GM21528 (cell line): ENCODE results near the gene TRMT6.

ENCODE experiments used
- ATAC-seq: cut with Tn5 transposase; IDR thresholded peaks from one replicate; pipeline ENCODE4 v1.9.1; 2021; ENCODE audit warnings: mild to moderate bottlenecking, moderate library complexity; ENCODE audit not compliant: unreplicated experiment, low FRiP score

The TRMT6 gene

DNA sequence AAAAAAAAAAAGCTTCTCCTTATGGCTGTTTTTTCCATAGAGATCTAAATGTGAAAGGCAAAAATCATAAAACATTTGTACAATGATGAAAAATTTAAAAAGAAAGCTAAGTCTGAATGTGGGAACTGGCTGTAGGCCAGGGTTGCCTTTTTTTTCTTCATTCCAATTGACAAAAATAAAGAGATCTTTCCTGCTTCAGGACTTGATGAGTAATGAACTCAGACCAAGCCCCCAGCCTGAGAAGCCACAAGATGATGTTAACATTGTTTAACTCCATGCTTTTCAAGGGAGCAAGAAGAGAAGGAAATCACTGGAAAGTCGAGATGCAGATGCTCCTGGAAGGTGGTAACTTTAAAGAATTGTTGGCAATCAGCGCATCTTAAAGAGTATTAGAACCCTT, 41.4 kb downstream of the TRMT6 start:
- no peak for ATAC-seq

- no peak for ATAC-seq
Observed at GRCh38 chr20:5900908-5901307, 49.4 kb downstream of the TRMT6 start.

DNA sequence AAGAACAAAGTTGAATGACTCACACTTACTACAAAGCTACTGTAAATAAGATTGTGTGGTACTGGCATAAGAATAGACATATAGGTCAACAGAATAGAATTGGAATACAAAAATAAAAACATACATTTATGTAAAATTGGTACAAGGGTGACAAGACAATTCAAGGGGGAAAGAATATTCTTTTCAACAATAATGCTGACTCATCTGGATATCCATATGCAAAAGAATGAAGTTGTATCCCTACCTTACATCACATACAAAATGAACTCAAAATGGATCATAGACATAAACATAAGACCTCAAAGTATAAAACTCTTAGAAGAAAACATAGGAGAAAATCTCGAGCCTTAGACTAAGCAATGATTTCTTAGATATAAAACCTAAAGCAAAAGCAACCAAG, 50.9 kb downstream of the TRMT6 start:
- ATAC-seq: no peak

- ATAC-seq: no peak
Observed at GRCh38 chr20:5895626-5896025, 54.7 kb downstream of the TRMT6 start.

DNA sequence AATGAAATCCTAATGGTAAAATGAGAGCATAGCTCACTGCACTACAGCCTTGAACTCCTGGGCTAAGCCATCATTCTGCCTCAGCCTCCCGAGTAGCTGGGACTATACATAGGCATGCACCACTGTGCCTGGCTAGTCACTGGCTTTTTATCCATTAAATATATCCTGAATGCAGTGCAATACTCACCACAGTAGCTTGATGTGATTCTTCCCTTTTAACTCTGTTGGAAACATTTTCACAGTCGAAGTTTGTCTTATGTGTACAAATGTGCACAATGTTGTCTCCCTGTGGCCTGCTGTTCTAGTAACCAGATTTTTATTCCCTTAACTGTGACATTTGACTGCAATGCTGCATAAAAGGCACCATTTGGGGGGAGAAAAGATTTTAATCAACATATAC, 56.7 kb downstream of the TRMT6 start:
- no peak for ATAC-seq

GRCh38 chr20:5893052-5893451, 57.3 kb downstream of the TRMT6 start:
- ATAC-seq: no peak

DNA sequence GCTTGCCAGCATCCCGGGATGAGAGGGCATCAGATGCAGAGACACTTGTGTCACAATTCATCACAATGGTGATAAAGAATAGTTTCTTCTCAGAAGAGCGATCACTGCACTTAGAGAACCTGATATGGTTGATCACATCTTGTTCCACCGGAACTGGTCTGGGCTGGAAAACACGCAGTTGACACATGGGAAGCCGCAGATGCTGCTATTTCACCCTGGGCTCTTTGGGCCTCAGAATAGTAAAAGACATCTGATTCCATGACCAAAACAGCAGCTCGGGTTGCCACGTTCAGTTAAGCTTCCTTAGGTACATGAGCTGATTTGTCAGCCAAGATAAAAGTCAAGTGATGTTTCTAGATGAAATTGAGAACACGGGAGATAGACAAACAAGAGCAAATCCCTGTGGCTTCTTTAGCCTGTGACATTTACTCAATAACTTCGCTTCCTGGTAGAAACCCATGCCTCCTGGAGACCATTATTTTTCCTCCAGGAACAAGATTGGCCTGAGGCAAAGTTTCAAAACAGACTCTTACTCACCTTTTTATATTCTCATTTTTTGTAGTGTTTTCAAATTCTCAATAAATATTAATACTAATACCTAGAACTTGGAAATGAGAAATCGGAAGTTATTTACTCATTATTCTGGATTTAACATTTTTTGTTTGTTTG, 59.4 kb downstream of the TRMT6 start:
- ATAC-seq: no peak

GRCh38 chr20:5888041-5888440, 62.3 kb downstream of the TRMT6 start:
- no peak for ATAC-seq

DNA sequence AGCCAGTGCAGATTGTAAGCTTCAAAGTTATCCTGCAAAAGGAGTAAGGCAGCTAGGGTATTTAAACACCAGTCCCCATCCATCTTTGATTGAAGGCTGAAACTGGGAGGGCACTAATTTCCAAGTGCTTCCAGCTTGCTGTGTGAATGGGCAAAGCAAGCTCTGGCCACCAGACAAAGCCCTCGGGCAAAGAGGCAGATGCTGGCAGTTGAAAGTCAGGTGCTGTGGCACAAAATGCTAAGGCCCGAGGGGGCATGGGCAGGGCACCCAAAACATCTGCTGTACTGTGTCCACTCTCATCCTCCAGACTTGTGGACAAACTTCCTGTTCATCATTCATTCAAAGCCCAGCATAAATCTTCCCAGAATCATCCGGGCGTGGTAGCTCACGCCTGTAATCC, 62.9 kb downstream of the TRMT6 start:
- ATAC-seq: no peak
